Activated naive CD4-positive, alpha-beta T cell treated with anti-CD3 and anti-CD28 coated beads, Interleukin-2, amount 10 ng/mL, durations not matched to agents 5 hours and 36 hours (primary cell): ENCODE results near the gene IGFLR1. TPM values are rescaled to one million over a fixed set of nuclear protein-coding genes. Genes with fewer than 3 reads are reported as not detected.

Experiments used
- total RNA-seq, 2 experiments: library from RNA; stranded (reverse); gene quantifications; one replicate each; pipeline ENCODE4 v1.2.3, GENCODE V29; 2021

IGFLR1 gene, protein sequence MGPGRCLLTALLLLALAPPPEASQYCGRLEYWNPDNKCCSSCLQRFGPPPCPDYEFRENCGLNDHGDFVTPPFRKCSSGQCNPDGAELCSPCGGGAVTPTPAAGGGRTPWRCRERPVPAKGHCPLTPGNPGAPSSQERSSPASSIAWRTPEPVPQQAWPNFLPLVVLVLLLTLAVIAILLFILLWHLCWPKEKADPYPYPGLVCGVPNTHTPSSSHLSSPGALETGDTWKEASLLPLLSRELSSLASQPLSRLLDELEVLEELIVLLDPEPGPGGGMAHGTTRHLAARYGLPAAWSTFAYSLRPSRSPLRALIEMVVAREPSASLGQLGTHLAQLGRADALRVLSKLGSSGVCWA
- total RNA-seq: 10 to 100 TPM; 60.3 to 60.9 TPM

DNA sequence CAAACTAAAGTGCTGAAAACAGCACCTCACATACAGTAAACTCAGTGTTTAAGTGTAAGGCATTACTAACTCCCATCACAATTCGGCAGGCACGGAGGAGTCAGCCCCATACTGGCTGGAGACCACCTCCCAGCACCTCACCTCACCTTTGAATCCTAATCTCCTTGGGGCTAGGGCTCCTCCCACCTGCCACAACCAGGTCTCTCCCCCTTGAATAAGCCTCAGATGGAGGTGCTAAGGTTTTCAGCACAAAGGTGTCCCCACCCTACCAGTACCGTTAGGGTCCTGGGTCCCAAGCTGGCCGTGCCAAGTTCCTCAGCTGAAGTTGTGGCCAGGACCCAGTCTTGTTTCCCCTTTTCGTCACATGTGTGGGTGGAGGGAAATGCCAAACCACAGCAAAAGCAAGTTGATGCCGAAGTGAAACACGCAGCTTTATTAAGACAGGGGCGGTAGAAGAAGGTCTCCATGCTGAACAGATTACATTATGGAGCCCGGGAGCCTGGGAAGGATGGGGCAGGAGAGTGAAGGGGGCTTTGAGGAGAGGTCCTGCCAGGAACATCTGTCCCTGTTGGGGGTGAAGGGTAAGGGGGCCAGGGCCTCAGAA is at the start of gene IGFLR1:
TSS of gene IGFLR1 (minus strand) at position 332 of the 604 bp plus-strand sequence. CDS start 1,272 bp downstream, outside the sequence.

DNA sequence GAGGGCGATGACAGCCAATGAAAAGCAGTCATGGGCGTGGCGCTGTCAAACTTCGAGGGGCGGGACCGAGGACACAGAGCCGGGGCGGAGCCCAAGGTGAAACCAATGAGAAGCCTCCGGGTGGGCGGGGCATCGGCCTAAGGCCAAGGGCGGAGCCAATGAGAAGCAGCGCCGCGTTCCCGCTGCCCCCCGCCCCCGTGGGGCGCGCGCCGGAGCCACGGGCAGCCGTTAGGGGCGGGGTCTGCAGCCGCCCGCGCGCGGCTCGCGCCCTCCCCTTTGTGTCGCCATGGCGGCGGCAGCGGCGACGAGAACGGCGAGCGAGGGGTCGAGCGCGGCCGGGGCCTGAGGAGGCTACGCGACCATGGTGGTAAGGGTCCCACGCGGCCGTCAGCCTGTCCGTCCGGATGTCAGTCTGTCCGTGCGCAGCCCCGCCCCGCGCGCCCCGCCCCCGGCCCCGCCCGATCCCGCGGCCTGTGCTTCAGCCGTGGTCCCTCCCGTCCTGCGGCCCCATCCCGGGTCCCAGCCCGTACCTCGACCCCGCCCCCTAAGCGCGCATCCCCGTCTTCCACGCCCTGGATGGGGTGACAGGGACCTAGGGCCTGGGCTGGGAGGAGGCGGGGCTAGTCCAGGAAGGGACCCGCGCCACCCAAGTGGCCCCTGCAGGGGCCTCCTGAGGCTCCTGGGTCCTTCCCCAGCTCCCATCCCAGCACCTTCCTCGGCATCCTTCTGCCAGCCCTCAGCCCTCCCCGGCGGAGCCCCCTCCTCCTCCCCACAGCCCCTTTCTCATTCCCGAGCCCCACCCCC is 33.2 kb upstream of the IGFLR1 start, which contains the start of gene ARHGAP33:
TSS of gene ARHGAP33 (plus strand) at position 267 of the 804 bp plus-strand sequence. CDS start at position 362, 95 bp downstream.

DNA sequence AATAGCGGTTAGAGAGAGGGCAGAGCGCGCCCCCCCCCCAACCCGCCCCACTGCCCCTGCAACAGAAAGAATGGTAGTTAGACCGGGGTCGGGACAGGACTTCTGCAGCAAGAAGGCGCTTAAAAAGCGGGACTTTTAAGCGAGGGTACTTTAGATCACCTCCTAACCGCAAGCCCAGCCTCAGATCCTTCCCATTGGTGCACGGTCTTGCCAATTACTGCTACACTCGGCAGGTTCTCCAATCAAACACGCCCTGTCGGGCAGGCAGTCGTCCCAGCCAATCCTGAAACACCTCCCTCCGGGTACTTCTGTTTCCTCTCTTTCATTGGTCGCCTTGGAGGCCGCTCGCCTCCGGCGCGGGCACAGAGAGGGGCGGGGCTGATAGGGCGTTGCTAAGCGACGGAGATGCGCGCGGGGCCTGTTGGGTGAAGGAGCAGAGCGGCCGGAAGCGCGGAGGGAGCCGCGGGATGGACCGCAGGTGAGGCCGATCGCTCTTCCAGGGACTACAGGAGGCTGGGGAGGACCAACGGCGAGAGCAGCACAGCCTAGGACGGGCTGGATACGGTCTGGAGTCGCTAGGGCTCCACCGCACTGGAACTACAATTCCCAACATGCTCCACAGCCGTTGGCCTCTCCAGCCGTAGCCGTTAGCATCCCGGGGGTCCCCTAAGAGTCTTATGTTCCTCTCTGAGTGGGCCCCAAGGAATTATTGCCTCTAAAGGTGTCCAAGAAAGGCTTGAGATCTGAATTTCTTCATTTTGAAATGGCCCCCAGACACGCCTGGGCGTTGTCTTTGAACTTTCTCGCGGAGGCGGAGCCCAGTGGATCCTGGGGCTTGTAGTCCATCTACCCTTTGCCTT is 15.7 kb upstream of the IGFLR1 start, which contains the start of gene PROSER3:
TSS of gene PROSER3 (plus strand) at position 428 of the 860 bp plus-strand sequence. CDS start at position 468, 40 bp downstream.

DNA sequence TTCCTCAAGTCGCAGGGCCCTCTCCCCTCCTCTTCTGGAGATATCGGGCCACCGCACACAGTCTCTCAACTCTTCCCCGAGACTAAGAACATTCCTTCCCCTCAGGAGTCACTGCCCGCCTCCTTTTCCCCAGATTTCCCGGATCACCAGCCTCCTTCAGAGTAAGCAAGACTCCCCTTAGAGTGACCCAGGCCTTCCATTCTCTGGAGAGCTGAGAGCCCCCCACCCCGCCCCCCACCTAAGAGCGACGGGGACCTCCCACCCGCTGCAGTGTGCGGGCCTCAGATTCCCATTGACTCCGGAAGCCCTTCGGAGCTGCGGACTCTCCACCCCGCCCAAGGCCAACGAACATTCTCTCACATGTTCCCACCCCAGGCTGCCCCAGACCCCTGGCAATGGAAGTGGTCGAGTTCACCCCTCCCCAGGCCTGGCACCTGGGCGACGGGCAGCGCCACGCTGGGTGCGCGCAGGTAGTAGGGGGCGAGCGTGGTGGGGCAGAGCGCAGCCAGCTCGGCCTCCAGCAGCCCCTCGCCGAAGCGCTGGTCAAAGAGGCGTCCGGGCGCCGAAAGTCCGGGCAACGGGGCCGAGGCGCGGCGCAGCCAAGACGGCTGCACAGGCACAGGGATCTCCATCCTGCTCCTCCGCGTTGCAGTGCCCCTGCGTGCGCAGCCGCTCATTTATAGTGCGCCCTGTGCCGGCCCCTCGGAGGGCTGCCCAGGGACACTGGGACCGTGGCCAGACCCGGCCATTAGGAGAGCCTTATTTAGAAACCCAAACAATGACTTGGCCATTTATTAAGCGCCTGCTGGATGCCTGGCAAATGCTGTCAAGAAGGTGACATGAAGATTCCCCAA is 14.4 kb upstream of the IGFLR1 start, which contains the start of gene HSPB6:
TSS of gene HSPB6 (minus strand) at position 653 of the 854 bp plus-strand sequence. CDS start at position 632, 21 bp downstream.

DNA sequence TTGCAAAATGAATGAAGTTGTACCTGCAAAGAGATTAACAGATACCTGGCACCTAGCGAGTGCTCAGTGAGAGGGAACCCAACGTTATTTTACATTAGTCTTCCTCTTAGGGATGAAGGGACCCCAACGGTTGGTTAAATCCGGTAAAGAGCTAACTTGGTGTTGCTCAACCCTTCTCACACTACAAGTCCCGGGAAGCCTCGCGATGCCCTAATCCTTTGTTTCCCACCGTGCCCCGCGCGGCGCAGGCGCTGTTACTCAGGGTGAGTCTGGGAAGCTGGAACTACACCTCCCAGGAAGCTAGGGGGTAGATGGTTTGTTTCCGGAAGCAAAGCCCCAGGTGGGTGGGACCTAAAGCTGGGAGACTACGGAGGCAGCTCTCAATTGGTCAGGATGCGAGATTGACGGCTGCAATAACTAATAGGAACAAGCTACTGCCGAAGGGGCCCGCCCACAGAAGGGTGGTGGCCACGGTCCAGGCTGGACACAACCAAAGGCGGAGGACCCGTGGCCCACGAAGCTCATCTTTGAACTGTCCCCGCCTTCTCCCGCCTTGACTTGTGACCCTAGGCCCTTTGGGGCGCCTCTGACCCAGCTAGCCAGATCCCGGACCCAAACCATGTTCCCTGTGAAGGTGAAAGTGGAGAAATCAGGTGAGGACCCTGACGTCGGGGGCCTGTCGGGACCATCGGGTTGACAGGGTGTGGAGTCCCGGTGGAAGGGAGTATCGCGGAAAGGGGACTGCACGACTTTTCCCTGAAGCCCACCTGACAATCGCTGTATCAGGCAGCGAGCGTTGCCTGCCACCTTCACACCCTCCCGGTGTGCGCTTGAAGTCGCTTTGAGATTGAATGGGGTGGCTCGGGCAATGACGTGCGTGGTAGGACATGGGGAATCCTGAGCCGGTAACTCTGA is 6.1 kb upstream of the IGFLR1 start, which contains the start of gene LIN37:
TSS of gene LIN37 (plus strand) at position 471 of the 915 bp plus-strand sequence. CDS start at position 620, 149 bp downstream.

DNA sequence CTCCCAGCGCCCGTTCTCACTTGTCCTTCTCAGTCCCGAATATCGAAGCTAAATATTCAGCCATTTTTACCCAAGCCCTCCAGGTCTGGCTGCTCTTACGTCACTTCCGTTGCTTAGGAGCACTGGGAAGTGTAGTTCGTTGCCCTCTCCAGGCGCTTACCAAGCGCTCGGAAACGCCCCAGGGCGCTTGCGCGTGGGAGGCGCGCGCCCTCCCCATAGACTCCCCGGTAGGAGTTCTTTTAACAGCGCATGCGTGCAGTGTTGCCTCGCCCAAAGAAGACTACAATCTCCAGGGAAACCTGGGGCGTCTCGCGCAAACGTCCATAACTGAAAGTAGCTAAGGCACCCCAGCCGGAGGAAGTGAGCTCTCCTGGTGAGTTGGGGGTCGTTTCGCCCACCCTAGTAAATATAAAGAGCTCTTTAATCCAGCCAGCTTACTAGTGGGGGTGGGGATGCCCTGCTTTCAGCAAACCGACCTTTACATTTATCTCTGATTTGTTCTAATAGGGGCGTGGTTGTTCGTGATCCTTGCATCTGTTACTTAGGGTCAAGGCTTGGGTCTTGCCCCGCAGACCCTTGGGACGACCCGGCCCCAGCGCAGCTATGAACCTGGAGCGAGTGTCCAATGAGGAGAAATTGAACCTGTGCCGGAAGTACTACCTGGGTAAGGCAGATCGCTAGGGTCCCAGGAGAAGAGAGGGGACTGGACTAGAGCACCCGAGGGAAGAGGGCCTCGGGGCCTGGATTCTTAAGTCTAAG is 3.3 kb upstream of the IGFLR1 start, which contains the start of the genes PSENEN and U2AF1L4:
TSS of gene PSENEN (plus strand) at position 324 of the 759 bp plus-strand sequence. CDS start at position 604, 280 bp downstream.
TSS of gene U2AF1L4 (minus strand) at position 91 of the 759 bp plus-strand sequence. CDS start at position 64, 27 bp downstream.

DNA sequence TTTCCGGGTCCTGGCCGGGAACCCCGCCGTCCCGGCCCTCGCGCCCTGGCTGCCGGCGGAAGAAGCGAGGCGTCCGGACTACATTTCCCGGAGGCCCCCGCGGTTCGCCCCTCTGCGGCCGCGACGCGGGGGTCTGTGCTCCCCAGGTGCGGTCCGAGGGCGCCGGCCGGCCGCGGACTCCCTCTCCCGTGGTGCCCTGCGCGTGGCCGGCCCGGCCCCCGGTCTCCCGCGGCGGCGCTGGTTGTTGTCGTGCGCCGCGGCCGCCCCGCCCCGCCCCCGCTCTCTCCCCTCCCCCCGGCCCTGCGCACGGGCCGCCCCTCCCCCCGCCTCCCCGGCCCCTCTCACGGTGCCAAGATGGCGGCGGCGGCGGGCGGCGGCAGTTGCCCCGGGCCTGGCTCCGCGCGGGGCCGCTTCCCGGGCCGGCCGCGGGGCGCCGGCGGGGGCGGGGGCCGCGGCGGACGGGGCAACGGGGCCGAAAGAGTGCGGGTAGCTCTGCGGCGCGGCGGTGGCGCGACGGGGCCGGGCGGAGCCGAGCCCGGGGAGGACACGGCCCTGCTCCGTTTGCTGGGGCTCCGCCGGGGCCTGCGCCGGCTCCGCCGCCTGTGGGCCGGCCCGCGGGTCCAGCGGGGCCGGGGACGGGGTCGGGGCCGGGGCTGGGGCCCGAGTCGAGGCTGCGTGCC is 24.4 kb downstream of the IGFLR1 start, which contains the start of gene KMT2B:
TSS of gene KMT2B (plus strand) at position 339 of the 680 bp plus-strand sequence. CDS start at position 355, 16 bp downstream.

DNA sequence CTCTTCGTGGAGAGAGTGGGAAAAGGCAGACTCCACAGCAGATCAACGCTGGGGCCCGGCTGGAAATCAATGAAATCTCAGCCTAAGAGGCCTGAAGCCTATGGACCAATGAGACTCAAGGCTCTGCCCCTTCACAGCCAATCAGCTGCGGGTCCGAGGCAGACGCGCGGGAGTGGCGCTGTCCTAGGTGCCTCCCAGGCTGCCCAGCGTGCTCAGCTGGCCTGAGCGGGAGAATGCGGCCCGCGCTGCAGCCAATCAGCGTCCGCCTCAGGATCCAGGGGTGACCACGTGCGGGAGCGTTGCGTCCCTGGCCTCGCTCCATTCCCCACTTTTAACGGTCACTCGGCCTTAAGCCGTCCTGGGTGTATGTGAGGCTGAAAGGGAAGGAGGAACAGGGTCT is 38.0 kb downstream of the IGFLR1 start, which contains the start of gene ZBTB32:
TSS of gene ZBTB32 (plus strand) at position 341 of the 400 bp plus-strand sequence. CDS start 10,069 bp downstream, outside the sequence.

Other genes starting within 250 kb of the IGFLR1 start
- gene DMKN, start 228.8 kb downstream of the IGFLR1 start, total RNA-seq: not detected
- gene SBSN, start 214.1 kb downstream of the IGFLR1 start, total RNA-seq: not detected
- gene GAPDHS, start 209.0 kb downstream of the IGFLR1 start, total RNA-seq: not detected
- 10 to 100 TPM; 46.0 to 46.8 TPM for gene TMEM147, start 196.8 kb downstream of the IGFLR1 start, total RNA-seq
- not detected for gene ATP4A, start 178.8 kb downstream of the IGFLR1 start, total RNA-seq
- not detected for gene PMIS2, start 156.3 kb downstream of the IGFLR1 start, total RNA-seq
- 10 to 100 TPM; 41.8 to 48.0 TPM for gene HAUS5, start 129.7 kb downstream of the IGFLR1 start, total RNA-seq
- 10 to 100 TPM; 86.6 to 89.2 TPM for gene RBM42, start 113.4 kb downstream of the IGFLR1 start, total RNA-seq
- 1 to 10 TPM; 1.0 to 1.2 TPM for gene ETV2, start 100.7 kb downstream of the IGFLR1 start, total RNA-seq
- gene COX6B1, start 94.1 kb downstream of the IGFLR1 start, total RNA-seq: 100 to 1,000 TPM; 440 to 457 TPM
- gene UPK1A, start 75.9 kb downstream of the IGFLR1 start, total RNA-seq: 1 to 10 TPM; 1.4 to 1.6 TPM
- gene ZBTB32, start 37.9 kb downstream of the IGFLR1 start, total RNA-seq: 10 to 100 TPM; 15.2 to 16.2 TPM
- 10 to 100 TPM; 57.3 to 59.9 TPM for gene KMT2B, start 24.4 kb downstream of the IGFLR1 start, total RNA-seq
- gene U2AF1L4, start 3.0 kb upstream of the IGFLR1 start, total RNA-seq: 10 to 100 TPM; 40.0 to 42.6 TPM
- 10 to 100 TPM; 43.7 to 44.7 TPM for gene PSENEN, start 3.2 kb upstream of the IGFLR1 start, total RNA-seq
- 10 to 100 TPM; 10.6 to 13.0 TPM for gene LIN37, start 6.1 kb upstream of the IGFLR1 start, total RNA-seq
- gene HSPB6, start 14.6 kb upstream of the IGFLR1 start, total RNA-seq: not detected
- 10 to 100 TPM; 50.4 to 51.2 TPM for gene PROSER3, start 15.7 kb upstream of the IGFLR1 start, total RNA-seq
- 10 to 100 TPM; 57.0 to 75.7 TPM for gene ARHGAP33, start 33.1 kb upstream of the IGFLR1 start, total RNA-seq
- gene PRODH2, start 70.4 kb upstream of the IGFLR1 start, total RNA-seq: not detected
- not detected for gene NPHS1, start 110.1 kb upstream of the IGFLR1 start, total RNA-seq
- under 1 TPM; 0.30 to 0.63 TPM for gene KIRREL2, start 114.5 kb upstream of the IGFLR1 start, total RNA-seq
- 1 to 10 TPM in 1 of 2 experiments, under 1 TPM in 1; 0.30 to 1.2 TPM for gene APLP1, start 126.1 kb upstream of the IGFLR1 start, total RNA-seq
- gene NFKBID, start 158.1 kb upstream of the IGFLR1 start, total RNA-seq: 10 to 100 TPM; 35.6 to 42.9 TPM
- gene HCST, start 160.1 kb upstream of the IGFLR1 start, total RNA-seq: 100 to 1,000 TPM; 195 to 204 TPM
- under 1 TPM in 1 of 2 experiments, not detected in 1; 0.43 TPM for gene TYROBP, start 165.8 kb upstream of the IGFLR1 start, total RNA-seq
- gene LRFN3, start 193.9 kb upstream of the IGFLR1 start, total RNA-seq: 10 to 100 TPM; 12.4 to 13.0 TPM